ENCODE results near the gene TLE2.

The TLE2 gene

GRCh38 chr19:3036119-3036976 lies 7.3 kb upstream of the TLE2 start:
- DNase-seq: peak; percentile 66 to 90

- DNase-seq: peak; percentile 94 to 96
Observed at GRCh38 chr19:3035542-3036118, 6.5 kb upstream of the TLE2 start.

GRCh38 chr19:3034656-3035541 lies 5.8 kb upstream of the TLE2 start:
- DNase-seq: no peak

- DNase-seq: no peak
Observed at GRCh38 chr19:3034406-3034655, 5.3 kb upstream of the TLE2 start.

GRCh38 chr19:3033595-3034405 lies 4.7 kb upstream of the TLE2 start:
- DNase-seq: no peak

GRCh38 chr19:3031607-3031867 lies 2.5 kb upstream of the TLE2 start:
- DNase-seq: no peak

- DNase-seq: peak in 1 of 2 experiments; percentile 22
Observed at GRCh38 chr19:3028305-3029064, 595 bp downstream of the TLE2 start.

GRCh38 chr19:3027981-3028304 lies 1.1 kb downstream of the TLE2 start:
- no peak for DNase-seq

GRCh38 chr19:3027292-3027691 lies 1.8 kb downstream of the TLE2 start:
- DNase-seq: no peak

- DNase-seq: no peak
Observed at GRCh38 chr19:3026768-3027167, 2.3 kb downstream of the TLE2 start.

- DNase-seq: no peak
Observed at GRCh38 chr19:3025549-3025886, 3.6 kb downstream of the TLE2 start.

- DNase-seq: no peak
Observed at GRCh38 chr19:3024870-3025548, 4.1 kb downstream of the TLE2 start.

GRCh38 chr19:3024509-3024869 lies 4.6 kb downstream of the TLE2 start:
- DNase-seq: no peak

GRCh38 chr19:3020321-3020960 lies 8.6 kb downstream of the TLE2 start:
- DNase-seq: no peak

- DNase-seq: no peak
Observed at GRCh38 chr19:3019211-3019854, 9.7 kb downstream of the TLE2 start.

- no peak for DNase-seq
Observed at GRCh38 chr19:3017923-3018322, 11.2 kb downstream of the TLE2 start.

- DNase-seq: no peak
Observed at GRCh38 chr19:3015126-3016057, 13.7 kb downstream of the TLE2 start.

GRCh38 chr19:3014135-3014534 lies 14.9 kb downstream of the TLE2 start:
- no peak for DNase-seq

GRCh38 chr19:3013263-3013725 lies 15.8 kb downstream of the TLE2 start:
- no peak for DNase-seq

Measured in NCI-H526 (cell line).